Osteoblast (primary cell): ENCODE data around the gene OR10H2. TPM values are rescaled to one million over a fixed set of nuclear protein-coding genes. Genes with fewer than 3 reads are reported as not detected.
A peak's percentile ranks its signal among the peaks of the same experiment; 100 is the strongest.

Source experiments
- DNase-seq: peaks from one replicate; pipeline ENCODE4 v3.0.0; 2011; ENCODE audit warnings: low spot score, mixed read lengths; ENCODE audit not compliant: insufficient read length; ENCODE audit errors: missing footprints
- H2AFZ ChIP-seq: 2 replicates; pipeline ENCODE4 v1.6.0; 2011; ENCODE audit warnings: mild to moderate bottlenecking, low read length
- H3K27ac ChIP-seq: 2 replicates; pipeline ENCODE4 v1.5.1; 2011; ENCODE audit warnings: mild to moderate bottlenecking, low read depth, low read length, moderate library complexity
- H3K27me3 ChIP-seq: 2 replicates; pipeline ENCODE4 v1.6.0; 2012; ENCODE audit warnings: mild to moderate bottlenecking, control low read depth, inconsistent platforms, low read length, moderate library complexity; ENCODE audit not compliant: insufficient read depth
- H3K36me3 ChIP-seq: 2 replicates; pipeline ENCODE4 v1.5.1; 2011; ENCODE audit warnings: mild to moderate bottlenecking, low read length, control low read depth, moderate library complexity; ENCODE audit not compliant: insufficient read depth
- H3K4me1 ChIP-seq: 2 replicates; pipeline ENCODE4 v1.5.1; 2011; ENCODE audit warnings: mild to moderate bottlenecking, low read length, control low read depth, moderate library complexity; ENCODE audit not compliant: insufficient read depth
- H3K4me2 ChIP-seq: 2 replicates; pipeline ENCODE4 v1.6.0; 2011; ENCODE audit warnings: mild to moderate bottlenecking, low read length; ENCODE audit not compliant: insufficient read depth
- H3K4me3 ChIP-seq: fragments of 200-600 bp; sonication (generic); 3 replicates; pipeline ENCODE4 v1.5.1; 2012; ENCODE audit warnings: mild to moderate bottlenecking, low read length, inconsistent platforms; ENCODE audit not compliant: insufficient read depth
- H3K79me2 ChIP-seq: 2 replicates; pipeline ENCODE4 v1.6.0; 2012; ENCODE audit warnings: mild to moderate bottlenecking, low read length, control low read depth, inconsistent platforms; ENCODE audit not compliant: insufficient read depth
- H3K9me3 ChIP-seq: 2 replicates; pipeline ENCODE4 v1.5.1; 2011; ENCODE audit warnings: low read depth, low read length, control low read depth
- H4K20me1 ChIP-seq: 2 replicates; pipeline ENCODE4 v1.6.0; 2012; ENCODE audit warnings: mild to moderate bottlenecking, low read length, control low read depth; ENCODE audit not compliant: insufficient read depth
- total RNA-seq: library from RNA; depleted of rRNA; stranded (reverse); fragments of >200 nt; gene quantifications from 2 replicates; pipeline ENCODE4 v1.2.3, GENCODE V29; 2012
- TF ChIP-seq, protein P1 (sequence below): IDR thresholded peaks from 2 replicates; pipeline ENCODE4 v1.5.1; 2011; ENCODE audit warnings: mild to moderate bottlenecking, low read depth, low read length, moderate library complexity; ENCODE audit errors: extremely low read depth

Gene OR10H2
- total RNA-seq, 1 donor = not detected

DNA sequence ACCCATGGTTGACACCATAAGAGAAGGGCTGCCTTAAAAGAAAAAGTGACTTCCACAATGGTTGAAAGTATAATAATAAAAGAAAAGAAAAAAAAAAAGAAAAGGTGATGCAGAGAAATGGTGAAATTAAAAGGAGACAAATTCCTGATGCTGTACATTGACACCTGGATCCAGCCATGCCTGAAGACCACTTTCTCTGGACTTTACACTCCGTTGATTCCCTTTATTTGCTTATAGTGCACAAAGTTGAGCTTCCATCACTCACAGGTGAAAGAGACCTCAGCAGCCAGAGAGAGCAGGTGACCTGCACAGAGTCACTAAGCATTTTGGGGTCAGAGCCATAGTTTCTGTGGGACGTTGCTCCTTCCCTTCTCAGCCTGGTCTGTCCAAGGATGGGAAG, 47.4 kb downstream of the OR10H2 start:
- no peaks in the 10 kb centered on the region for H3K4me1 ChIP-seq
- H3K4me3 ChIP-seq = no peak overlapping the region
- H3K79me2 ChIP-seq = no peaks in the 10 kb centered on the region
- H3K27ac ChIP-seq = no peak overlapping the region
- TF ChIP-seq, protein P1, sequence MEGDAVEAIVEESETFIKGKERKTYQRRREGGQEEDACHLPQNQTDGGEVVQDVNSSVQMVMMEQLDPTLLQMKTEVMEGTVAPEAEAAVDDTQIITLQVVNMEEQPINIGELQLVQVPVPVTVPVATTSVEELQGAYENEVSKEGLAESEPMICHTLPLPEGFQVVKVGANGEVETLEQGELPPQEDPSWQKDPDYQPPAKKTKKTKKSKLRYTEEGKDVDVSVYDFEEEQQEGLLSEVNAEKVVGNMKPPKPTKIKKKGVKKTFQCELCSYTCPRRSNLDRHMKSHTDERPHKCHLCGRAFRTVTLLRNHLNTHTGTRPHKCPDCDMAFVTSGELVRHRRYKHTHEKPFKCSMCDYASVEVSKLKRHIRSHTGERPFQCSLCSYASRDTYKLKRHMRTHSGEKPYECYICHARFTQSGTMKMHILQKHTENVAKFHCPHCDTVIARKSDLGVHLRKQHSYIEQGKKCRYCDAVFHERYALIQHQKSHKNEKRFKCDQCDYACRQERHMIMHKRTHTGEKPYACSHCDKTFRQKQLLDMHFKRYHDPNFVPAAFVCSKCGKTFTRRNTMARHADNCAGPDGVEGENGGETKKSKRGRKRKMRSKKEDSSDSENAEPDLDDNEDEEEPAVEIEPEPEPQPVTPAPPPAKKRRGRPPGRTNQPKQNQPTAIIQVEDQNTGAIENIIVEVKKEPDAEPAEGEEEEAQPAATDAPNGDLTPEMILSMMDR = no peak
- no peaks in the 10 kb centered on the region for H4K20me1 ChIP-seq
- H3K4me2 ChIP-seq = no peak overlapping the region
- H2AFZ ChIP-seq = no peak overlapping the region
- no peaks in the 10 kb centered on the region for H3K36me3 ChIP-seq
- no peak for DNase-seq
- H3K27me3 ChIP-seq = no peaks in the 10 kb centered on the region
- no peaks in the 10 kb centered on the region for H3K9me3 ChIP-seq

GRCh38 chr19:15776264-15776663, 48.4 kb downstream of the OR10H2 start:
- no peaks in the 10 kb centered on the region for H3K36me3 ChIP-seq
- no peaks in the 10 kb centered on the region for H3K9me3 ChIP-seq
- no peak overlapping the region for H3K4me2 ChIP-seq
- no peak overlapping the region for H3K27ac ChIP-seq
- H3K27me3 ChIP-seq = no peaks in the 10 kb centered on the region
- no peak overlapping the region for H3K4me3 ChIP-seq
- TF ChIP-seq, protein P1 = no peak
- no peaks in the 10 kb centered on the region for H4K20me1 ChIP-seq
- H3K4me1 ChIP-seq = no peaks in the 10 kb centered on the region
- no peaks in the 10 kb centered on the region for H3K79me2 ChIP-seq
- no peak for DNase-seq
- H2AFZ ChIP-seq = no peak overlapping the region

DNA sequence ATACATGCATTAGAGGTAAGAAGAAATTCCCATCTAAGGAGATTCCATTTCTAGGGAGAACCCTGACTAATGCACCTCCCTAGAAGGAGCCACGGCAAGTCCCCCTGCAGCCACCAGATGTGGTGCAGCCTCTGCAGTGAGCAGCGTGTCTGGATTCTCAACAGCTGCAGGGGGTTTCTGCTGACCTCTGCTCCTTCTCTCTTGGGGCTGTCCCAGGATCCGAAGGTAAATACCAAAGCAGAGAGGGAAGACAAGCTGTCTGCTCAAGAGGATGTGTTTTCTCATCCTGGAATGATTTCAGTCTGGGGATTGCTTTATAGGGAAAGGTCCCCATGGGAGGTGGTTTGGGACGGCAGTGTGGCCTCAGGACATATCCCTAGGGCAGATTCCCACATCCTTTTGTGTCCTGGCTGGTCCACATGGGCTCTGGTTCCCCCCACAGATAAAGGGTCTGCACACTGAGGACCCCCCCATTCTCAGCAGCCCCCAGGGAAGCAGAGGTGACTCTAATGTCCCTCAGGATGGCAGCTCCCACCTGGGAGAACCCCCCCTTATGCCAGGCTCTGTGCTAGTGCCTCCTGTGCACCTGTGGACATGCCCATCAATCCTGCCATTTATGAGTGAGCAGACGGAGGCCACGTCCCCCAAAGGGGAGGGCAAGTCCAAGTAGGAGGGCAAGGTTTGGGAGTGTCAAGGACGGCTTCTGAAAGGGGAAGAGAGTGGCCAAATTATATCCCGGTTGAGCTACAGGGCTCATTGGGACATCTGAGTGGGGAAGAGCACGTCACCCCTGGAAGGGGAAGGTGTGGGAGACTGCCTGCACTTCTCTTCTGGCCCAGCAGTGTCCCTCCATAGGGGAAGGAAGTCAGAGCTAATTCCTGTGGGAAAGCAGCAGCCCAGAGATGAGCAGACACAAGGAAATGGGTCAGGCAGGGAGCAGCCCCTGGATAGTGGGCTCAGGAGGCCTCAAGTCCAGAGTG, 49.5 kb downstream of the OR10H2 start:
- H3K79me2 ChIP-seq = no peaks in the 10 kb centered on the region
- H3K9me3 ChIP-seq = no peaks in the 10 kb centered on the region
- H4K20me1 ChIP-seq = no peaks in the 10 kb centered on the region
- no peaks in the 10 kb centered on the region for H3K4me1 ChIP-seq
- no peak overlapping the region for H3K27ac ChIP-seq
- TF ChIP-seq, protein P1 = no peak
- DNase-seq = peak; percentile 61
- H3K4me3 ChIP-seq = no peak overlapping the region
- H3K27me3 ChIP-seq = no peaks in the 10 kb centered on the region
- no peak overlapping the region for H3K4me2 ChIP-seq
- H2AFZ ChIP-seq = no peak overlapping the region
- H3K36me3 ChIP-seq = no peaks in the 10 kb centered on the region

Other genes starting within 250 kb of the OR10H2 start
- not detected in 2 replicates for gene PGLYRP2, start 248.5 kb upstream of the OR10H2 start, total RNA-seq
- not detected in 2 replicates for gene CYP4F22, start 219.5 kb upstream of the OR10H2 start, total RNA-seq
- gene CYP4F8, start 112.8 kb upstream of the OR10H2 start, total RNA-seq = not detected in 2 replicates
- not detected in 2 replicates for gene CYP4F3, start 87.1 kb upstream of the OR10H2 start, total RNA-seq
- gene CYP4F12, start 54.9 kb upstream of the OR10H2 start, total RNA-seq = not detected in 2 replicates
- gene OR10H3, start 10.0 kb downstream of the OR10H2 start, total RNA-seq = not detected in 2 replicates
- gene OR10H5, start 59.6 kb downstream of the OR10H2 start, total RNA-seq = not detected in 2 replicates
- not detected in 2 replicates for gene OR10H1, start 87.6 kb downstream of the OR10H2 start, total RNA-seq
- not detected in 2 replicates for gene CYP4F2, start 170.1 kb downstream of the OR10H2 start, total RNA-seq
- not detected in 2 replicates for gene CYP4F11, start 206.5 kb downstream of the OR10H2 start, total RNA-seq
- not detected in 2 replicates for gene OR10H4, start 221.0 kb downstream of the OR10H2 start, total RNA-seq